Retinal pigment epithelial cell (primary cell): ENCODE results near the gene ITPK1.

ENCODE experiments used
- DNase-seq: peaks from one replicate; pipeline ENCODE4 v3.0.0-alpha.2; 2010; ENCODE audit warnings: low read depth
- H3K4me3 ChIP-seq: 2 replicates; pipeline ENCODE4 v1.5.1; 2011; ENCODE audit warnings: mild to moderate bottlenecking, low read length, control low read depth, moderate library complexity
- TF ChIP-seq, protein P1 (sequence below): conservative IDR thresholded peaks from 2 replicates; pipeline ENCODE4 v1.5.1; 2011; ENCODE audit warnings: low read depth, low read length, control low read depth, inconsistent platforms

ITPK1 gene

DNA sequence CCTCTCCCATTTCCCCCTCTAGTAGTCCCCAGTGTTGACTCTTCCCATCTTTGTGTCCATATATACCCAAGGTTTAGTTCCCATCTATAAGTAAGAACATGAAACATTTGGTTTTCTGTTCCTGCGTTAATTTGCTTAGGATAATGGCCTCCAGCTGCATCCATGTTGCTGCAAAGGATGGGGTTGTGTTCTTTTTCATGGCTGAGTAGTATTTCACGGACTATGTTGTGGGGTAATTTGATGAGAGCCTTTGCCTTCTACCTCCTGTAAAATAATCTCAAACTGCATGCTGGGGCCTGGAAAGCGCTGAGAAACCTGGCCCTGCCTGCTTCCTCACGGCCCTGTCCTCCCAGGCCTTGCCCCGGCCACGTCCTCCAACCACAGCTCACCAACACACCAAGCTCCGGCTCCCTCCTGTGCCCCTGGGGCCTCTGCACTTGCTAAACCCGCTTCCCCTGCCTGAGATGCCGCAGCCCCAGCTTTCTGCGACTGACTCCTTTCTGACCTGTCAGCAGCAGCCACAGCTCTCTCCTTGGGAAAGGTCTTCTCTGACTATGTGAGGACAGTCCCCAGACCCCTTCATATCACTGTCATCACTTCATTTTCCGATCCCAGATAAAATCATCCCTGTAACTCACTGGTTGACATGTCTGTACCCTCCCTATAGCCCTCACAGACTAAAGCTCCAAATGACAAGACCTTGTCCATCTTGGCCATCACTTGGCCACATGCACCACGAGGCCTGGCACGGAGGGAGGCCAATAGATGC, 19.8 kb downstream of the ITPK1 start:
- TF ChIP-seq, protein P1, sequence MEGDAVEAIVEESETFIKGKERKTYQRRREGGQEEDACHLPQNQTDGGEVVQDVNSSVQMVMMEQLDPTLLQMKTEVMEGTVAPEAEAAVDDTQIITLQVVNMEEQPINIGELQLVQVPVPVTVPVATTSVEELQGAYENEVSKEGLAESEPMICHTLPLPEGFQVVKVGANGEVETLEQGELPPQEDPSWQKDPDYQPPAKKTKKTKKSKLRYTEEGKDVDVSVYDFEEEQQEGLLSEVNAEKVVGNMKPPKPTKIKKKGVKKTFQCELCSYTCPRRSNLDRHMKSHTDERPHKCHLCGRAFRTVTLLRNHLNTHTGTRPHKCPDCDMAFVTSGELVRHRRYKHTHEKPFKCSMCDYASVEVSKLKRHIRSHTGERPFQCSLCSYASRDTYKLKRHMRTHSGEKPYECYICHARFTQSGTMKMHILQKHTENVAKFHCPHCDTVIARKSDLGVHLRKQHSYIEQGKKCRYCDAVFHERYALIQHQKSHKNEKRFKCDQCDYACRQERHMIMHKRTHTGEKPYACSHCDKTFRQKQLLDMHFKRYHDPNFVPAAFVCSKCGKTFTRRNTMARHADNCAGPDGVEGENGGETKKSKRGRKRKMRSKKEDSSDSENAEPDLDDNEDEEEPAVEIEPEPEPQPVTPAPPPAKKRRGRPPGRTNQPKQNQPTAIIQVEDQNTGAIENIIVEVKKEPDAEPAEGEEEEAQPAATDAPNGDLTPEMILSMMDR, result no peak
- H3K4me3 ChIP-seq, result no peak overlapping the region
- no peak for DNase-seq

DNA sequence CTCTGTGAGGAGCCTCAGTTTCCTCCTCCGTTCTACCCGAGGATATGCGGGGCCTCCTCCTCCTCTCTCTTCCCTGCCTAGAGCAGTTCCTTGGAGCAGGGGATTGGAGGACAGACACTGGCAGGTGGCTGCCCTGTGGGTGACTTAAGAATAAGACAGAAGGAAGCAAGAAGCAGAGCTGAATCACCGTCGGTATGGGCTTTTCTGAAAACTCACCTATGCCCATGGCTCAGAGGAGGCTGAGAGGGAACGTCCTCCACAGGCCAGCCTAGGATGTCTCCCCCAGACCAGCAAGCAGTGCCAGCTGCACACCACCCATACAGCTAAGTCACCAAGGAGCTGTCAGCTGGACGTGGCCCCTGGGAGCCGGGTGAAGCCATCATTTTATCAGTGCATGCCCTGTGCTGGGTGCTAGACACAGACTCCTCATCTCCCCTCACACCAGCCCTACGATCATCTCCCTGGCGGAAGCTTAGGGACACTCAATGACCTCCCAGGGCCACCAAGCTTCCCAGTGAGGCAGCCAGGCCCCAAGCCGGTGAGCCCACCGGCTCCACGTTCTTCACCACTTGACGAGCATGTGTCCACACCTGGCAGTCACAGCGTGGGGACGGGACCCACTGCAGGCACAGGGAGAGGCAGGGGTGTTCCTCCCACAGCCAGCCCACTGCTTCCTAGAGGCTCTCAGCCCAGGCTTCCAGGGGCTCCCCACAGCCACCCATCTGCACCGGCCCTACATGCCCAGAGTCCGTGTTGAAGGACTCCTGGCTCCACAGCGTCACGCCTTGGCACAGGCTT, 21.4 kb downstream of the ITPK1 start:
- H3K4me3 ChIP-seq, result no peak overlapping the region
- DNase-seq, result no peak
- TF ChIP-seq, protein P1, result no peak

DNA sequence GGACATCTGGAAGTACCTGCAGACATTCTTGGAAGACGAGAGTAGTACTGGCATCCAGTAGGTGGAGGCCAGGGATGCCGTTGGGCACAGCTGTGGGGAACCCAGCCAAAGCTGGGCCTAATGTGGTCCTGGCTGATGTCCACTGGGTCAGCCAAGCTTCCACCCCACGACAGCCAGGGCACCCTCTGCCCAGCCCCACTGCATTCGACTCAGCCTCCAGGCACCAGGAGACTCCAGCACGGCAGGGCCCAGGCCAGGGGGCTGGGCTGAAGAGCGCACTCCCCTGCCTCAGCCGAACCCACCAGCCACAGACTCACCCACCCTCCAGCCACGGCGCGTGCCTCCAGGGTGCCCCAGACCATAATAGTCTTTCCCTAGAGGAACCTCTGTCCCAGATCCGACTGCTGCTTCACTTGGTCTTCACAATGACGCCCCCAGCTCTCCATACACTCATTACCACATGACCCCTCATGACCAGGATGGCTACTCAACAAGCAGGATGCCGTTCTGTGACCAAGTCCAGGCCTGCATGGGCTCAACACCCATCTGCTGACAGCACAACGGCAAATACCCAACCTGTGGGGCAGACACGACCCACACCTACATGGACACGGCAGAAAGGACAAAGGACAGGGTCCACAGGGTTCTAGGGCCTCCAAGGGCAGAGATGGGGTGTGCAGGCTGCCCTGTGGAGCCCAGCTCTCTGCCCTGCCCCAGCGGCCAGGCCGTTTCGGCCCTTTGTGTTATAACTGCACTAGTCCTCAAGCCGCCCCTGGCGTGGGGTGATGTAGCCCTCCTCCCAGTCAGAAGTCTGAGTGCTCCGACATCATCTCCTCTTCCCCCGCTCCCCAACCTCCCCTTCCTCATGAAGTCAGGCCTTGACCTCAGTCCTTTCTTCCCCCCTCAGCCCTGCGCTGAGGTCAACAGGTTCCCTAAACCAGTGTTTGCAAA, 22.8 kb downstream of the ITPK1 start:
- no peak overlapping the region for H3K4me3 ChIP-seq
- TF ChIP-seq, protein P1, result no peak
- no peak for DNase-seq

DNA sequence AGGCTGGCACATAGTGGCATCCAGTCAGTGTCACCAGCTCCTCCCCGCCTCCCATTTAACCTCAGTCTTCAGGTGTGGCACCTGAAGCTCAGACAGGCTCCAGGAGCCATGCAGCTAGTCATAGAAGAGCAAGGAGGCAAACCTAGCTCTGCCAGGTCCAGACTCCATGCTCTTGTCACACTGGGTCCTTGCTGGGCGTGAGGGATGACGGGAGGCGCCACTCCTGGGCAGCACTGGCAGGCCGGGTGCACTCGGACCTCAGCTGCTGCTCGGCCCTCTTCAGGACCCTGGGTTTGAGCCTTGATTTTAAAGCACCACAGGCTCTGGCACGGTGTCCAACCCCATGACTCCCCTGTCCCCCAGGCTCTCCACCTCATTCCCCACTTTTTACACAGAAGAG, 24.1 kb downstream of the ITPK1 start:
- no peak overlapping the region for H3K4me3 ChIP-seq
- no peak for DNase-seq
- TF ChIP-seq, protein P1, result no peak

DNA sequence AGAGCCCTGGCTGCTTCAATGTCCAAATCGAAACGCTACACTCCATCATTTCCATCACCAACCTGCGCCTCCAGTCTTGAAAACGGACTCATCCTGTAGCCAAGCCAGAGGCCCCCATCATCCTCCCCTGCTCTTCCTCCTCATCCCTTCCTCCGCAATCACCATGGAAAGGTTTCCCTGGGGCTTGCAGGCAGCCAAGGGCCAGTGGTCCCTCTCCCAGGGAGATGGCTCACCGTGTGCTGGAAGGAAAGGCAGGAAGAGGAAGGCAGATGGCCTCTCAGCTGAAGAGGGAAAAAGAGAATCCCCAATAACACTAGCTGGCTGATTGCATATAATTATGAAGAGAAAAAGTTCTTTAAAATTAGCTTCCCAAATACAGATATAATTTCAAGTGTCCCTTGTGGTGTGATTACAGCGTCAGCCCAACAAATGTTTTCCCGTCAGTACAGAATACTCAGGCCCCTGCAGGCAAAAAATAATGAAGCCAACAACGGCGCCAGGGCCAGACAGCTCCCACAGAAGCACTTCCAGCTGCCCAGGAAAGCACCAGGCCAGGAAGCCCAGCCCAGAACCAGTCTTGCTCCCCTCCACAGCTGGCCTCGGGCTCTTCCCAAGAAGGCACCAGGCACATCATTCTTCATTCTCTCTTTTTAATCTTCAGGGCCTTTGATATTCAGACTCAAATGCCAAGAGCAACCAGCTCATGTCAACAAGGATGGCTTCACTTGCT, 24.7 kb downstream of the ITPK1 start:
- TF ChIP-seq, protein P1, result no peak
- DNase-seq, result no peak
- H3K4me3 ChIP-seq, result no peak overlapping the region

DNA sequence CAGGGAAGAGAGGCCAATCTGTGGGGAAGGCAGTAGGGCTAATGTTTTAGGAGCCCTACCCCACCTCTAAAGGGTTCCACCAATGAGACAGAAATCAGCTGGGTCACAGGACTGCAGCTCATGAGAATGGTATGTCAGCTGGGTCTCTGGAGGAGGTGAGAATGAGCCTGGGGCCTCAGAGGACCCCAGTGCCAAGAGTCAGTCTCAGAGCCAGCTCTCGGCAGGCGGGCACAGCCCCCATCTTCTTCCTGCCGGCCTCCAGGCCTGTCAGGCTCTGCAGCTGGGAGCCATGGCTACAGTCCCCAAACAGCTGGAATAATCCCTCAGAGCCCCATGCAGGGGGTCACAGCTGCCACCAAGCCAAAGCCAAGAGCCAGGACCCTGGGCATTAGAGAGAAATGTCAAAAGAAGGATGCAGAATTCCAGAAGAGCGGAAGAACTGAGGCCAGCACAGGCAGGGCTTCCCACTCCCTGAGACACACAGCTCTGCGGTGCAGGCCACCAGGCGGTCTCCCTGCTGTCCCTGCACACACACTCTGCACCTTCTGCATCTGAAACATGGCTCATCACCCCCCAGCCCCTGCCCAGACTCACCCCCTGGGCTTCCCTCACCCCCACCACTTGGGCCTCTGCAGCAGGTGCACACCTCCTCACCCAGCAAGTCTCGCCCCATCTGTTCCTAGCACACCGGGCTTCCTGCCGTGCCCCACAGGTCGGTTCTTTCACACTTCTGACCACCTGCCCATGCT, 26.0 kb downstream of the ITPK1 start:
- no peak overlapping the region for H3K4me3 ChIP-seq
- TF ChIP-seq, protein P1, result no peak
- DNase-seq, result no peak
